OCI-LY1 (cell line): ENCODE measurements around the gene LRRC8B.

ENCODE experiments used
- H2AFZ ChIP-seq: fragments of 200-600 bp; sonication (generic), shearing (Covaris generic); 2 replicates; pipeline ENCODE4 v1.6.0; 2014; ENCODE audit warnings: antibody characterized with exemption, mild to moderate bottlenecking, low read length
- H3F3A ChIP-seq: fragments of 200-600 bp; sonication (generic), shearing (Covaris generic); 2 replicates; pipeline ENCODE4 v1.6.0; 2014; ENCODE audit warnings: mild to moderate bottlenecking, antibody characterized with exemption, low read length, moderate library complexity; ENCODE audit not compliant: insufficient read depth
- H3K27ac ChIP-seq: fragments of 200-600 bp; sonication (generic); 2 replicates; pipeline ENCODE4 v1.5.1; 2014; ENCODE audit warnings: low read length, mixed run types, mild to moderate bottlenecking, low read depth; ENCODE audit not compliant: poor library complexity, severe bottlenecking
- H3K27me3 ChIP-seq: fragments of 200-600 bp; sonication (generic); 2 replicates; pipeline ENCODE4 v1.6.0; 2014; ENCODE audit warnings: antibody characterized with exemption, mild to moderate bottlenecking, low read length, moderate library complexity; ENCODE audit not compliant: insufficient read depth
- H3K36me3 ChIP-seq: fragments of 200-600 bp; sonication (generic); 2 replicates; pipeline ENCODE4 v1.6.1; 2014; ENCODE audit warnings: mild to moderate bottlenecking, antibody characterized with exemption, low read length, moderate library complexity, mixed read lengths; ENCODE audit not compliant: insufficient read depth
- H3K4me1 ChIP-seq: fragments of 200-600 bp; sonication (generic); 2 replicates; pipeline ENCODE4 v1.5.1; 2014; ENCODE audit warnings: mild to moderate bottlenecking, low read length, moderate library complexity; ENCODE audit not compliant: insufficient read depth, severe bottlenecking
- H3K4me2 ChIP-seq: fragments of 200-600 bp; sonication (generic), shearing (Covaris generic); 2 replicates; pipeline ENCODE4 v1.6.1; 2014; ENCODE audit warnings: low read length
- H3K4me3 ChIP-seq: fragments of 200-600 bp; sonication (generic); 2 replicates; pipeline ENCODE4 v1.5.1; 2014; ENCODE audit warnings: low read length, low read depth, mild to moderate bottlenecking, mixed read lengths; ENCODE audit not compliant: poor library complexity, severe bottlenecking
- H3K79me2 ChIP-seq: fragments of 200-600 bp; shearing (Covaris generic); 2 replicates; pipeline ENCODE4 v1.6.1; 2016; ENCODE audit warnings: mixed run types, low read length, mixed read lengths; ENCODE audit not compliant: insufficient read depth
- H3K9ac ChIP-seq: fragments of 200-600 bp; sonication (generic), shearing (Covaris generic); 2 replicates; pipeline ENCODE4 v1.6.1; 2014; ENCODE audit warnings: mild to moderate bottlenecking, low read length, mixed read lengths
- H3K9me2 ChIP-seq: fragments of 200-600 bp; sonication (generic), shearing (Covaris generic); 2 replicates; pipeline ENCODE4 v1.6.1; 2014; ENCODE audit warnings: low read depth, mild to moderate bottlenecking, low read length, mixed read lengths
- H3K9me3 ChIP-seq: fragments of 200-600 bp; shearing (Covaris generic); 2 replicates; pipeline ENCODE4 v1.6.1; 2014; ENCODE audit warnings: low read length, mixed read lengths
- H4K20me1 ChIP-seq: fragments of 200-600 bp; sonication (generic), shearing (Covaris generic); 2 replicates; pipeline ENCODE4 v1.6.0; 2016; ENCODE audit warnings: mild to moderate bottlenecking, low read length; ENCODE audit not compliant: insufficient read depth
- EZH2 ChIP-seq: fragments of 200-600 bp; sonication (generic), shearing (Covaris generic); IDR thresholded peaks from 2 replicates; pipeline ENCODE4 v1.8.0; 2017; ENCODE audit warnings: borderline replicate concordance, mixed run types, mild to moderate bottlenecking, antibody characterized with exemption, low read length, moderate library complexity, mixed read lengths
- TF ChIP-seq, protein P1 (sequence below): fragments of 200-600 bp; sonication (generic), shearing (Covaris generic); IDR thresholded peaks from 2 replicates; pipeline ENCODE4 v1.5.1; 2017; ENCODE audit warnings: mild to moderate bottlenecking, antibody characterized with exemption, low read length, moderate library complexity, mixed read lengths

Gene LRRC8B

DNA sequence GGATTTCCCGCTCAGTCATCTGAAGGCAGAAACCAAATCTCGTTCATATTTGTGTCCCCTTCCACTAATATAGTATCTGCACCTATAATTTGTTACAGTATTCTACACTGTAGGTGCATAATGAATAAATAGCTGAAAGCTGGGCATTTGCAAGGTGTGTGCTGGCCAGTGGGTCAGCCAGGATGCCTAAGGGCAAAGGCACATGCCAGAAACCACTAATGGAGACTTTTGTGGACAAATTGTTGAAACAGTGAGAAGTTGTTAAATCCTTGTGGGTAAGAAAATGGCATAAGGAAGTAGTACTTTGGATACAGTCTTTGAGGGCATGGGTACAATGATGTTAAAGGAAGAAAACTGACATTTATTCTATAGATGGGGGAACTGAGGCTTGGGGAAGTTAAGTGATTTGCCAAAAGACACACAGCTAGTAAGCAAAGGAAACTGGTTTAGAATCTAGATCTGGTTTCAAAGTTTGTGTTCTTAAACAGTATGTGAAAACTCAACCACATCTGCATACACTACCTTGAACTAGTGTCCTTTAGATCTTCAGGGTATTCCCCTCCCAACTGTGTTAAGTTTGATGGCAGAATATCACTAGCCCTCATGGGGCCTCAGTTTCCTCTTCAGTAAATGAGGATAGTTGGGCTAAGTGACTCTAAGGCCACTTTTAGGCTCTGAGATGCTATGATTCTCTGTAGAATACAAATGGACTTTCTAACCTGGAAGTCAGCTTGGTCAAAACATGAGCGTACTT lies 81.8 kb downstream of the LRRC8B start:
- no peaks in the 10 kb centered on the region for H3F3A ChIP-seq
- no peak overlapping the region for H3K9ac ChIP-seq
- TF ChIP-seq, protein P1, sequence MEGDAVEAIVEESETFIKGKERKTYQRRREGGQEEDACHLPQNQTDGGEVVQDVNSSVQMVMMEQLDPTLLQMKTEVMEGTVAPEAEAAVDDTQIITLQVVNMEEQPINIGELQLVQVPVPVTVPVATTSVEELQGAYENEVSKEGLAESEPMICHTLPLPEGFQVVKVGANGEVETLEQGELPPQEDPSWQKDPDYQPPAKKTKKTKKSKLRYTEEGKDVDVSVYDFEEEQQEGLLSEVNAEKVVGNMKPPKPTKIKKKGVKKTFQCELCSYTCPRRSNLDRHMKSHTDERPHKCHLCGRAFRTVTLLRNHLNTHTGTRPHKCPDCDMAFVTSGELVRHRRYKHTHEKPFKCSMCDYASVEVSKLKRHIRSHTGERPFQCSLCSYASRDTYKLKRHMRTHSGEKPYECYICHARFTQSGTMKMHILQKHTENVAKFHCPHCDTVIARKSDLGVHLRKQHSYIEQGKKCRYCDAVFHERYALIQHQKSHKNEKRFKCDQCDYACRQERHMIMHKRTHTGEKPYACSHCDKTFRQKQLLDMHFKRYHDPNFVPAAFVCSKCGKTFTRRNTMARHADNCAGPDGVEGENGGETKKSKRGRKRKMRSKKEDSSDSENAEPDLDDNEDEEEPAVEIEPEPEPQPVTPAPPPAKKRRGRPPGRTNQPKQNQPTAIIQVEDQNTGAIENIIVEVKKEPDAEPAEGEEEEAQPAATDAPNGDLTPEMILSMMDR = no peak
- no peak for TF ChIP-seq EZH2
- H3K79me2 ChIP-seq = no peaks in the 10 kb centered on the region
- H3K27ac ChIP-seq = peak overlapping the region; percentile 62
- no peaks in the 10 kb centered on the region for H3K27me3 ChIP-seq
- no peak overlapping the region for H2AFZ ChIP-seq
- no peaks in the 10 kb centered on the region for H3K9me2 ChIP-seq
- no peaks in the 10 kb centered on the region for H3K9me3 ChIP-seq
- H3K36me3 ChIP-seq = no peaks in the 10 kb centered on the region
- no peak overlapping the region for H3K4me2 ChIP-seq
- H4K20me1 ChIP-seq = no peaks in the 10 kb centered on the region
- H3K4me3 ChIP-seq = no peak overlapping the region
- peaks cover 53% of the 10 kb centered on the region for H3K4me1 ChIP-seq

DNA sequence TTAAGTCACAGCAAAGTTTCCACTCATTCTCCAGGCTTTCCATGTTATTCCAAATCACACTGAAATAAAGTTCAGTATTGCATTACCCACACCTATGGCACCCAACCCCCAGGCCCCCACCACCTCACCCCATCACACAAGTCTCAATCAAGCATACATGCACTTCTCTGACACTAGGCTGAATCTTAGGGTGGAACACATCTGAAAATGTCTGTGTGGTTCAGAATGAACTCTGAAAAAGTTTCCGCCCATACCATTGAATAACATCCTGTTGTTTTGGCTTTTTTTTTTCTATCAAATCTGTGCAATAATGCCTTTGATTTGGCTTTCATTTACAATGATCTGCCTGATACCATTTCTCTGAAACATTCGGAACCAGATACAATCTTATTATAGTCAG lies 82.5 kb downstream of the LRRC8B start:
- Histone ChIP-seq H3K9me2 (no peaks in the 10 kb centered on the region), H3K27ac (peak overlapping the region; percentile 62), H3K27me3 (no peaks in the 10 kb centered on the region), H3K79me2 (no peaks in the 10 kb centered on the region), H3K36me3 (no peaks in the 10 kb centered on the region), H3K9me3 (no peaks in the 10 kb centered on the region), H4K20me1 (no peaks in the 10 kb centered on the region), H3K4me2 (peak overlapping the region; percentile 30; the same call in 1 of the 2 replicates), H3K9ac (no peak overlapping the region), H2AFZ (no peak overlapping the region), H3K4me1 (peaks cover 56% of the 10 kb centered on the region), H3F3A (no peaks in the 10 kb centered on the region), H3K4me3 (no peak overlapping the region)
- TF ChIP-seq EZH2 = no peak
- TF ChIP-seq, protein P1 = no peak

DNA sequence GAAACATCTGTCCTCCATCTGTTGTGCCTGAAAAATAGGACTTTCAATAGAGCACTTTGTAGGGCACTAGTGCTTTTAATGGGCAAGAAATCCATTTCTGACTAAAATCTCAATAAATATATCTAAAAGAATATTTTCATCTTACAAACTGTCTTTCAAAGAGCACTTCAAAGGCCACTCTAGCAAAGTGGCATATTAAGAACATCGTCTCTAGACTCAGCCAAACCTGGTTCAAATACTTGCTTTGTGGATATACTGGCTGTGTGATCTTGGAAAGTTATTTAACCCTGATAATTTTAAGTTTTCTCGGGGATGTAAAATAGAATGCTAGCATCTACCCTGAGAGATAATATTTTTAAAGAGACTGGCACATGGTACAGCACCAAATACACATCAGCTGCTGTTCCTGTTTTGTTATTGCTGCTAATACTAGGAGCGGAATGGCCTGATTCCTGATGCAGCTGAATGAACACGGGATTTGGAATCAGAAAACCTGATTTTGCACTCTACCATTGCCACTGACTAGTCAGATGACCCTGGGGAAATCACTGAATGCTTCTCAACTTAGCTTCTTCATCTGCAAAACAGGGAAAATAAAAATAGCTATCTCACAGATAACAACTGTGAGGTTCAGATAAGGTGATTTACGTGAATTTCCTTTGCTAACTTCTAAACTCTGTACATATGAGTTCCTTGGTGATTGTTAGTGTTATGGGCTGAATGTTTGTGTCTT lies 83.1 kb downstream of the LRRC8B start:
- H3F3A ChIP-seq = no peaks in the 10 kb centered on the region
- no peaks in the 10 kb centered on the region for H4K20me1 ChIP-seq
- H3K9me2 ChIP-seq = no peaks in the 10 kb centered on the region
- peak overlapping the region; percentile 62 for H3K27ac ChIP-seq
- 0 out of 2 replicates have a peak overlapping the region, but pooled peaks have one; percentile 22 for H3K9ac ChIP-seq
- H3K4me3 ChIP-seq = no peak overlapping the region
- H2AFZ ChIP-seq = peak overlapping the region; percentile 34; the same call in 1 of the 2 replicates
- H3K27me3 ChIP-seq = no peaks in the 10 kb centered on the region
- H3K4me2 ChIP-seq = peak overlapping the region; percentile 30
- peaks cover 56% of the 10 kb centered on the region for H3K4me1 ChIP-seq
- H3K36me3 ChIP-seq = no peaks in the 10 kb centered on the region
- H3K79me2 ChIP-seq = no peaks in the 10 kb centered on the region
- H3K9me3 ChIP-seq = no peaks in the 10 kb centered on the region
- TF ChIP-seq, protein P1 = no peak
- no peak for TF ChIP-seq EZH2
